Adipose tissue (tissue), 3 donors: ENCODE measurements around the gene LRTM2. TPM values are rescaled to one million over a fixed set of nuclear protein-coding genes. Genes with fewer than 3 reads are reported as not detected.

Experiments used
- H3K27ac ChIP-seq: one replicate; pipeline ENCODE4 v1.5.1; 2013; ENCODE audit warnings: low read depth, low read length
- WGBS, 3 donors: extraction: QIAGEN DNeasy Blood & Tissue Kit; methylation state at CpG; one replicate each; pipeline ENCODE4 v1.1.7; 2013; 5-methylcytosine and 5-hydroxymethylcytosine counted together
- polyA plus RNA-seq, 3 donors: library from polyadenylated mRNA; stranded (reverse); fragments of 200-250 nt; gene quantifications; one replicate each; pipeline ENCODE4 v1.2.3, GENCODE V29; 2013
- donor health status: healthy with polysubstance abuse.
- donor health status: Bipolar disorder and iron deficiency.
- donor health status: healthy.

LRTM2 gene
- polyA plus RNA-seq, 3 donors = not detected

DNA sequence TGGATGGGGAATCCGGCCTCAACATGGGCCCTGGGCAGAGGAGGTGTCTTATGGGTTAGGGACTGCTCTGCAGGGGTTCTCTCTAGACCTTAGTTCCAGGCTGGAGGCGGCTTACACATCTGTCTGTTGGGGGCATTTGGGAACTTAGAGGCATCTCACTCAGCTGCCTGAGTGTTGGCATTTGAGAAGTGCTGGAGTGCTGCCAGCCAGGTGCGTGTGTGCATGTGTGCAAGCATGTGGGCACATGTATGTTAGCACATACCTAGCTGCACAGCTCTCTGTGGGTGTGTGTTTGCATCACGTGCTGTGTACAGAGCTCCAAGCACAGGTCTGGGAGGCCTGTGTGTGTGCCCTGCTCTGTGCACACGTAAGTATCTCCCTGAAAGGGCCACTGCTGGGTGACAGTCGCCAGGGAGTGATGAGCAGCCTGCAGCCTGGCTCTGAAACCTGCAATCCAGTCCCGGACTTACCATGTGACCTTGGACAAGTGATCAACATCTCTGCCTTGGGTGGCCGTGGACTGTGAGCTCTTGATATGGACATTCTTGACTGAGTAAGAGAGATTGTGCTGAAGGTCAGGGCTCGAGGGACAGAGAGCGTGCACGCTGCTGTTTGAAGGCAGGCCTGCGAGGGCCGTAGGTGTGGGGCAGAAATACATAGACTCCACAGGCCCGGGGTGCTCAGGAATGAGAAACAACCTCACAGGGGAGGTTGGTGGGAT lies 5.2 kb downstream of the LRTM2 start:
- 54 to 85% (median 83%) methylated on average over 14 of the region's 14 CpGs for WGBS, 3 donors
- no peak overlapping the region for H3K27ac ChIP-seq

DNA sequence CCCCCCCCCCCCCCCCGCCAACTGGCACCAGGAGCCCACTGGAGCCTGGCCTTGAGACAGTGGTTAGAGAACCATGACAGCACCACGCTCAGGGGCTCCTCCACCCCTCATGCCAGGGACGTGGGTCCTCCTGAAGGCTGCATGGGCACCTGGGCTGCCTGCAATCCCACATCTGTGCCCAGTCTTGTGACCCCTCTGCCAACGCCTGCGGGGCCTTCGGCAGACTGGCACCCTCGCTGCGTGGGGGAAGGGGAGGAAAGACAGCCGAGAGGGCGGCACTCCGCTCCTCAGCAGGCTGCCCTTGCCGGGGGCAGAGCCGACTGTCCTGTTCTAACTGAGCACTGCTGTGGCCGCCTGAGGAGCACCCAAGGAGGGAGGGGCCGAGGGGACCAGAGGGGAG lies 6.0 kb downstream of the LRTM2 start:
- 69 to 82% (median 75%) methylated on average over 13 to 15 of the region's 15 CpGs for WGBS, 3 donors
- H3K27ac ChIP-seq = no peak overlapping the region

DNA sequence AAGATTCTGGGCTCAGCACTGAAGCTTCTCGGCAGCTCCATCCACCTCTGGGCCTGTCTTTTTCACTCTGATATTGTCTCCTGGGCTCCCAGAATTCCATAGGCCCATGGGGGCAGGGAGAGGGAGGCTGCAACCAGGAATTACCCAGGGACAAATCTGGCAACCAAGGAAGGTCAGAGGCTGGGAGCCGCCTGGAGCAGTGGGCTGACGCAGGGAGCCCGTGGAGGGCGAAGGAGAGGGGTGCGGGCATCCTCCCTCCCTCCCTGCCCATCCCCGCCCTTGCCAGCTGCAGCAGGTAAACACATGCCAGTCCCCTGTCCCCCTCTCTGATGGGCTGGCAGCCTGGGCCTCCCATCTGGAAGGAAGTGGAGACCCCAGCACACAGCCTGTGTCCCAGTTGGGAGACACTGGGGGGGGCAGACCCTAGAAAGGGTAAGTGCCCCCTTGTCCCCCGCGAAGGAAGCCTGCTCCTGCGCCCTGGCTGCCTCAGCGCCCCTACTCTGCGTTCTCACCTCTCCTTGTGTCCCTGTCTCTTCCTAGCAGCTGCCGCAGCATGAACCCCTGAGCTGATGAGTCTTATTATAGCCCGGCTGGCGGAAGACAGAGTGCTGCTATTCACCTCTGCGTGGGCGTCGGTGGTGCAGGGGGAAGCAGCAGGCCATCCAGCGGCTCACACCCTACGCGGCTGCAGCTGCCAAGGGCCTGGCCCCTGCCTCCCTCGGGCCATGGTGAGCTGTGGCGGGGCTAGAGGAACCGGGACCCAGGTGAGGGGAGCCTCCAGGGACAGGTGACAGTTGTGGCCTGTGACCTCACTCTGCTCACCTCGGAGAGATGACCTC lies 6.7 kb downstream of the LRTM2 start:
- WGBS, 3 donors = 61 to 72% (median 69%) methylated on average over 21 to 25 of the region's 25 CpGs
- H3K27ac ChIP-seq = no peak overlapping the region

DNA sequence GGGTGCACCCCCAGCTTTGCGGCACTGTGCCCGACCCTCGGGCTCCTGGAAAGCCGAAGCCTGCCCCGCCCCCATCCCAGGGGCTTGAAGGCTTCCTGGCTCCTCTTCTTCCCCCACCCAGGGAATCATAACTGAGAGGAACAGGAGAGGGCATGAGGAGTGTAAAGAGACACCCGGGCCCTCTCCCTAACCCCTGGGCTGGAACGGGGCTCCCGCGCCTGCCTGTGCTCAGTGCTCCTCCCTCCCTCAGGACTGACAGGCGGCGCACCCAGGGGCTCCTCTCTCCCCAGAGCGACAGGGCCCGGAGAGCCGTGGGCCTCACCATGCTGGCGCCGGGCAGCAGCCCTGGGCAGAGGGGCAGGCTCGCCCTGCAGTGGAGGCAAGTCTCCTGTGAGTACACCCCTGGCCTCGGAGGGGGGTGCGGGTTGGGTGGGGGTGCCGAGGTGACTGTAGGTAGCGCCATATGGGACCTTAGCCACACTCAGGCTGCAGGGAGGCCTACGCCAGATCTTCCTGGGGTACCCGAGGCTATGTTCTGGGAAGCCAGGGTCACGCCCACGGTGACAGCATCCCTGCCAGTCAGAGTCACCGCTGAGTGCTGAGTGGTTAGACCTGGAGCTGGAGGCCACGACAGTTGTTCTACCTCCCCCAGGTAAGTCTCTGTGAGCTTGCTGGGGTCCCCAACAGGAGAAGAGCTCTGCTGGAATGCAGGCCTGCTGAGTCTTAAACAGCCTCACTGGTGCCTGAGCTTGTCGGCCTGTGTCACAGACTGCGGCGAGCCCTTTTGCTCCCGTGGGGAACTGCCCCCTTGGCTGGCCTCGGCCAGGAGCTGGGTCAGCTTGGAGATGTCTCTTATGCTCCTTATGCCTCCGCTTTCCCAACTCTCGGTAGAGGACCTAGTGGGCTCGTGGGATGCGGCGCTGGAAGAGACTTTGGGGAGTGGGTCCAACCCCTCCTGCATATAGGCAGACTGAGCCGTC lies 7.8 kb downstream of the LRTM2 start:
- H3K27ac ChIP-seq = no peak overlapping the region
- 81 to 86% (median 84%) methylated on average over 36 to 38 of the region's 38 CpGs for WGBS, 3 donors

DNA sequence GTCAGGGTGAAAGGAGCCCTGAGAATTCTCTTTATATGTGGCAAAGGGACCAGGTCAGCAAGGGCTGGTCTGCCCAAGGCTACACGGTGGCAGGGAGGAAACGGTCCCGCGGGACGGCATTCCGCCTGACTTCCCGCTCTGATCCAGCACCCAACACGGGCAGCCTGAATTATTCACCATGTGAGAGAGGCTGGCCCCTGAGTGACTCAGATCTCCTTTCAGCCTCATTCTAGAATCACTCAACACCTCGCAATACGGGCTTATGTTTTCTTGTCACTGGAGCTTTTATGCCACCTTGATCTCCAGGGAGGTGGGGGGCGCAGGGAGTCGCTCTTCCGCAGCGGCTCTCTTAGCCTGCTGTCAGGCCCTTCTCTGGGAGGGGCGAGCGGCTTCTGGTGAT lies 8.5 kb downstream of the LRTM2 start:
- 83 to 87% (median 86%) methylated on average over 16 of the region's 16 CpGs for WGBS, 3 donors
- no peak overlapping the region for H3K27ac ChIP-seq

DNA sequence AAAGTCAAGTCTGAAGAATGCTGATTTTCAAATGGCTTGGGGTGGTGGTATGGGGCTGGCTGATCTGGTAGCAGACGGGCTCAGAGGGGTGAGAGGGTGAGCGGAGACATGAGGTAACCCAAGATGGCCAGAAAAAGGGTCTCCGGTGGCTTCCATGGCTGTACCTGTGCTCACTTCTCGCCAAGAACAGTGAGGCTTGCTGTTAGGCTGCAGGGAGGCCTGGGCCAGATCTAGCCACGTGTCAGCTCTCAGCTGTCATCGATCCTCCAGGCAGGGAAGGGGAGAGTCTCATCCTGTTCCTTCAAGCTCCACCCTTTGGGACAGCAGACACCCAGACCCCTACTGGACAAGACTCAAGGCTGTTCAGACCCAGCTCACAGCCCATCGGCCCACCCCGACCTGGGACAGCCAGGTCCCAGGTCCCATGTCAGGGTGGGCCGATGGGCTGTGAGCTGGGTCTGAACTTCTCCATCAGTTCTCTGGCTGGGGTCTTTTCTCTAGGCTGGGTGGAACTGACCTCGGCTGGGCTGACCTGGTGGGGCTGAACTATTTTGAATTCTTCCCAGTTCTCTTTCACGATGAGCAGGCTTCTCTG lies 9.0 kb downstream of the LRTM2 start:
- 78 to 85% (median 79%) methylated on average over 11 of the region's 11 CpGs for whole genome bisulfite sequencing, 3 donors
- H3K27ac ChIP-seq = no peak overlapping the region

DNA sequence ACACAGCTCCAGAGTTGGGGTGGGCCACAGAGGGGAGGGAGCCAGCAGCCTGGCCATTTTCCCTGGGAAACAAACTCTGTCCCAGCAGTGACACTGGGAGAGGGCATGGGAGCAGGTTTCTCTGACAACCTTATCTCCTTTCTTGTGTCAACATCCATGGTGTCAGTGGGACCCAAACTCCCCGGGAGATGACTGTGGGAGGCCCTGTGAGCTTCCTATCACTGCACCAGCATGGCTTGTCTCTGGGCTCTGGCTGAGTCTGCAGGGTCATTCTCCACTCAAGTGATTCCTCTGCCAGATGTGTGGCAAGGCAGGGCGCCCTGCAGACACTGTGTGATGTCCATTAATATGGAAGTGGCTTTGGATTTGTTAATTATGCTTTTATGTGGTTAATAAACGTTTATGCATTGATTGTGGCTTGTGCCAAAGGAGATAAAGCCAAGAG lies 10.1 kb downstream of the LRTM2 start:
- 11 to 45% (median 40%) methylated on average over 3 of the region's 3 CpGs for WGBS, 3 donors
- H3K27ac ChIP-seq = no peak overlapping the region

DNA sequence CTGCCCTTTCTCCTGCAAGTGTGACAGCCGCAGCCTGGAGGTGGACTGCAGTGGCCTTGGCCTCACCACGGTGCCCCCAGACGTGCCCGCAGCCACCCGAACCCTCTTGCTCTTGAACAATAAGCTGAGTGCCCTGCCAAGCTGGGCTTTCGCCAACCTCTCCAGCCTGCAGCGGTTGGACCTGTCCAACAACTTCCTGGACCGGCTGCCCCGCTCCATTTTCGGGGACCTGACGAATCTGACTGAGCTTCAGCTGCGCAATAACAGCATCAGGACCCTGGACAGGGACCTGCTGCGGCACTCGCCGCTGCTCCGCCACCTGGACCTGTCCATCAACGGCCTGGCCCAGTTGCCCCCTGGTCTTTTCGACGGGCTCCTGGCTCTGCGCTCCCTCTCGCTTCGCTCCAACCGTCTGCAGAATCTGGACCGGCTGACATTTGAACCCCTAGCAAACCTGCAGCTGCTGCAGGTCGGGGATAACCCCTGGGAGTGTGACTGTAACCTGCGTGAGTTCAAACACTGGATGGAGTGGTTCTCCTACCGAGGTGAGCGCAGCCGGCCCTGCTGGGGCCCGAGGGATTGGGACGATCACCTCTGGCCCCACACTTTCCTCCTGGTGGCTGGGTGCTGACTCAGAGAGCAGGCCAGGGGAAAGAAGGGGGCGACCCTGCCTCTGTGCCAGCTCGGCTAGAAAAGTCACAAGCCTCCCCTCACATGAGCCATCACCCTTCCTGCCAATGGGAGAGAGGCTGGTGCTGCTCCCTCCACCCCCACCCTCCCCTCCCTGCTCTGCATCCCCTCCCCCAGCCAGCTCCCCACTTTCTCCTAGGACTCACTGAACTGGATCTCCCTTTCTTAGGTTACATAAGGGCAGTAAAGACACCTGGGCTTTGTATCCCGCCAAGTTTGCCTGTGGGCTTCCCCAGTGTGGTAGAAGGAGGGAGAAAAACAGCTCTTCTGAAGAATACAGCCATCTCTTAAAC lies 10.9 kb downstream of the LRTM2 start:
- 9 to 12% (median 10%) methylated on average over 34 of the region's 34 CpGs for WGBS, 3 donors
- no peak overlapping the region for H3K27ac ChIP-seq

DNA sequence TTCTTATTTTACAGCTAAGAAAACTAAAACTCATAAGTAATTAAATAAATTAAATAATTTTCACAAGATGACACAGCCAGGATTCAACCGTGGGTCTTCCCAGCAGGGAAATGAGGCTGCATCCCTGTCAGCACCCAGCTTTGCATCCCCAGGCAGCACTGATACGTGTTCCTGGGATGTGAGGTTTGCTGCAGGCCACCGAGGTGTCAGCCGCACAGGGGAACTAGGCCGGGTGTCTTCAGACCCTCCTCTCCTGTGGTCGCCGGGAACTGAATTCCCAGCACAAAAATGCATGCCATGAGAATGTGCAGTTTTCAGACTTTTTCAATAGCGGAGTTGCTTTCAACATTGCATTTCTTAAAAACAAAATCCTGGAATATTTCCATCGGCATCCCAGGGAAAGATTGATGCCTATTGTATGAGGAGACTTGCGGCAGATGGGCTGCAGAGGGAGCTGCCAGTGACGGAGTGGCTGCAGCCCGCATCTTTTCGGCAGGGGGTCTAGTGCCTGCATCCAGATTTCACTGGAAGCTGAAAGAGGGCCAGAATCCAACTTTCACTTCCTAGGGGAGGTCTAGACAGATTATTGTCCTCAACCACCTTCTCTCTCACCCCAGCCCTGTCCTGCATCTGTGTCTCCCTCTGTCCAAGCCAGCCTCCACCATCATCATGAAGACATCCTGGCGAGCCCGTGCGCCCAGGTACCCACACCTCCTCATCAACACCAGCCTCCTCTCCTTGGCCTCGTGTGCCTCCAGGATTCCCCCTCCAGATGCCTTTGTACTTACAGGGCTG lies 12.6 kb downstream of the LRTM2 start:
- WGBS, 3 donors = 70 to 77% (median 71%) methylated on average over 17 of the region's 17 CpGs

DNA sequence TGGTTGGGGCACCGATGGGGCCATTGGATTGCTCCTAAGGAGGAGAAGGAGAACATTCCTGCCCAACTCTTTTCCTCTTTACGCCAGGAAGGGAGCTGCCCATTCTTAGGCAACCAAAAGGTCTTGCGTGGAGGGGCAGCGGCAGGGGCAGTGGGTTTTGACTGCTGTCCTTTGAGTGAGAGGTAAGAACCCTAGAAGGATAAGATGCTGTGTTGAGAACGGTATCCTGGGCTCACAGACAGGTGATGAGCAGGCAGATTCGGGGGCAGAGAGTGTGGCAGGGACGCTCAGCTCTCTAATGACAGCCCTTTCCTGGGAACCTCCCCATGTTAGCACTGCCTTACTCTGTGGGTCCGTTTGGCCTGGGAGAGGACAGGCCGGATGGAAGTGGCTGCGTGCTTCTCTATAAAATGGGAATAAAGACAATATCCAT lies 13.2 kb downstream of the LRTM2 start:
- no peak overlapping the region for H3K27ac ChIP-seq
- 76 to 85% (median 82%) methylated on average over 10 of the region's 10 CpGs for WGBS, 3 donors

More for the DNA sequence above, 12.6 kb downstream of the LRTM2 start:
- H3K27ac ChIP-seq = no peak overlapping the region

DNA sequence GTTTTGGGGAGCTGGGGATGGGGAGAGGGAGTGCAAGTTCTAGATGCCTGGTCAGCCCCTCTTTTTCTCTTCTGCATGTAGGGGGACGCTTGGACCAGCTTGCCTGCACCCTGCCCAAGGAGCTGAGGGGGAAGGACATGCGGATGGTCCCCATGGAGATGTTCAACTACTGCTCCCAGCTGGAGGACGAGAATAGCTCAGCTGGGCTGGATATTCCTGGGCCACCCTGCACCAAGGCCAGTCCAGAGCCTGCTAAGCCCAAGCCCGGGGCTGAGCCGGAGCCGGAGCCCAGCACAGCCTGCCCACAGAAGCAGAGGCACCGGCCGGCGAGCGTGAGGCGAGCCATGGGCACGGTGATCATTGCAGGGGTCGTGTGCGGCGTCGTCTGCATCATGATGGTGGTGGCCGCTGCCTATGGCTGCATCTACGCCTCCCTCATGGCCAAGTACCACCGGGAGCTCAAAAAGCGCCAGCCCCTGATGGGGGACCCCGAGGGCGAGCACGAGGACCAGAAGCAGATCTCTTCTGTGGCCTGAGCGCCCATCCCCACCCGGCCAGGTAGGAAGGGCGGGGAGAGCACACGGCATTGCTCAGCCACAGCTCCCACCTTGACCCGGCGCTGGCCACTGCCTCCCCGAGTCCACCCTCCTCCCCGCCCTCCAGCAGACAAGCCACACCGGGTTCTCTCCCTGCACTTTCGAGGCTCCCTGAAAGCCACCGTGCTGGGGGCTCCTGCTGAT lies 14.0 kb downstream of the LRTM2 start:
- 78 to 85% (median 85%) methylated on average over 30 to 34 of the region's 34 CpGs for WGBS, 3 donors
- no peak overlapping the region for H3K27ac ChIP-seq

DNA sequence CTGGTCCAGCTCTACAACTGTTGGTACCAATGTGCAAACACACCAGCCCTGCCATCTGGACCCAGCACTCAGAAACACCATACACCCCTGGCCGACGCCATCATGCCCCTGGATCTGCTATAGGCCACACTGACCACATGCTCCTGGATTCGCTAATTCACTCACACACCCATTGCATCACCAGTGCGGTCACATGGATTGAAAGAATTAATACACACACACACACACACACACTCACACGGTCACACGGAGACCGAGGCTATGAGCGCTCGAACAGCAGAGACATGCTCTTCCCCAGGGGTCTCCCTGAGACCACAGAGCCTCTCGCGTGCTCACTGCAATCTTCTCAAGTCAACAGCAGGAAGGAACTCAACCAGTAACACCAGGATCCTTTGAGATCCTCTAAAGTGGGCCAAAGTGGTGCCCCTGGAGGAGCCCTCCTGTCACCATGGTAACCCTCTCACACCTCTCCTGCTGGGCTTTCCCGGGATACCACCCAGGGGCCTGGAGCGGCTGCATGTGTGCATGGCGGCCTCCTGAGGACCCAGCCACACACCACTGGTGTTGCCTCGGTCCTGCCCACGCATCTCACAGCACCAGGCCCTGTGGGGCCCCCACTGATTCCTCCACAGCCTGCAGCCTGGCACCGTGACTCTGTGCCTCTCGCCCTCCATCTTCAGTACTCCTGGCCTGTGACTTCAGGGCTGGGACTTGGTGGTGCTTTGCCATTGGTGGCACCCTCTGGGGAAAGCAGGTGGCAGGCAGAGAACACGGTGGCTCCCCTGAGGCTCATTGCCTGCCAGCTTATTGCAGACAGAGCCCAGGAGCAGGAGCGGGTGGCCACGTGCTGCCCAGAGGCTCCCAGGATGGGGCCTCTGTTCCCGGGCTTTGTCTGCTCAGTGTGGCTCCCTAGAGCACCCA lies 15.1 kb downstream of the LRTM2 start:
- no peak overlapping the region for H3K27ac ChIP-seq
- WGBS, 3 donors = 80 to 83% (median 81%) methylated on average over 19 to 22 of the region's 22 CpGs

DNA sequence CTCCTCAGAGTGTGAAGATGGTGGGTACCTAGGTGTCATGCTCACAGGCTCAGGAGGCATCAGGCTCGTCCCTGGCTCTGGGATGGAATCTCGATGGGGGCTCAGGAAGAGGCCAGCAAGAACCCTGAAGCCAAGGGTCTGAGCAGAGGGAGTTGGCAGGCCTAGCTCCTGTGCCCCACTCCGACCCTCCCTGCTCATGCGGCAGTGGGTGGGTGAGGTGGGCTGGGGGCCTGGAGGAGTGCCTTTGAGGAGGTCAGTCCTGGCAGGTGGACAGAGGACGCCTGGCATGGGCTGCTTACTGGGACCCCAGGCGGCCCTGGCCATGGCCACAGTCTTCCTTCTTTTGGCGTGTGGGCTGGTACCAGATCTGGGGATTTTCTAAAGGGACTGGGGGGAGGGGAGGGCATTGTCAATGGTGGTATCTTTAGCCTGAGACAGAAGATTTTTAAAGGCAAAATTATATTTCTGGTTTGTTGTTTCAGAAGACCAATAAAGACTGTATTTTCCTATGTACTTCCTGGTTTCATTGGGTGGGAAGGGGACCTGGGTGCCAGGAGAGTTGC lies 16.0 kb downstream of the LRTM2 start:
- no peak overlapping the region for H3K27ac ChIP-seq
- WGBS, 3 donors = 69 to 80% (median 74%) methylated on average over 7 of the region's 7 CpGs

DNA sequence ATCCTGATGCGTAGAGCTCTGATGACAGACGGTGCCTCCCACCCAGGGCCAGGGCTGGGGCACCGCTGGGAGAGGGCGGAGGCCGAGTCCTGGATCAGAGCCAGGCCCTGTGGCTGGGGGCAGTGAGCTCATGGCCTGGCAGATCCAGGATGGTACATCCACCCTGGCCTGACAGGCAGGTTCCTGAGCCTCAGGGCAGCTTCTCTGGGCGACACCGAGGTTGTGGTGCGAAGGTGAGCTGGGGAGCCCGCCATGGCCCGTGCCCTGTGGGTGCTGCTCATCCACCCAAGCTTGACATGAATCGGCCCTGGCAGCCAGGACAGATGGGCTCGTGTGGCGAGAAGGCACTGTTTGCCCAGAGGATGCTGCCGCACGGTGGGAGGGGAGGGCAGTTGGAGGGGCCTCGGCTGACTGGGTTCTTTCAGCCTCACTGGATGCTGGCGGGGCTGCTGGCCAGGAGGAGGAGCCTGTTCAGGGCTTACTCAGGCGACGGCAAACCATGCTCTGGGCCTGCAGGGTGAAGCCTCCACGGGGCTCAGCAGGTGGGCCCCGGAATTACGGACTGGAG lies 16.6 kb downstream of the LRTM2 start:
- no peak overlapping the region for H3K27ac ChIP-seq
- WGBS, 3 donors = 60 to 78% (median 73%) methylated on average over 20 to 22 of the region's 22 CpGs
